GM12873 (cell line): ENCODE data around the gene UST.

ENCODE experiments used
- CTCF ChIP-seq: IDR thresholded peaks from 2 replicates; pipeline ENCODE4 v1.5.1; 2012; ENCODE audit warnings: low read depth, mild to moderate bottlenecking, moderate library complexity, low read length, control low read depth; ENCODE audit not compliant: insufficient read depth; ENCODE audit errors: missing control alignments

Gene UST

GRCh38 chr6:148771212-148771601 lies 24.4 kb downstream of the UST start:
- TF ChIP-seq CTCF: no peak

GRCh38 chr6:148771896-148772554 lies 25.2 kb downstream of the UST start:
- TF ChIP-seq CTCF: no peak

GRCh38 chr6:148775161-148775560 lies 28.3 kb downstream of the UST start:
- TF ChIP-seq CTCF: no peak

DNA sequence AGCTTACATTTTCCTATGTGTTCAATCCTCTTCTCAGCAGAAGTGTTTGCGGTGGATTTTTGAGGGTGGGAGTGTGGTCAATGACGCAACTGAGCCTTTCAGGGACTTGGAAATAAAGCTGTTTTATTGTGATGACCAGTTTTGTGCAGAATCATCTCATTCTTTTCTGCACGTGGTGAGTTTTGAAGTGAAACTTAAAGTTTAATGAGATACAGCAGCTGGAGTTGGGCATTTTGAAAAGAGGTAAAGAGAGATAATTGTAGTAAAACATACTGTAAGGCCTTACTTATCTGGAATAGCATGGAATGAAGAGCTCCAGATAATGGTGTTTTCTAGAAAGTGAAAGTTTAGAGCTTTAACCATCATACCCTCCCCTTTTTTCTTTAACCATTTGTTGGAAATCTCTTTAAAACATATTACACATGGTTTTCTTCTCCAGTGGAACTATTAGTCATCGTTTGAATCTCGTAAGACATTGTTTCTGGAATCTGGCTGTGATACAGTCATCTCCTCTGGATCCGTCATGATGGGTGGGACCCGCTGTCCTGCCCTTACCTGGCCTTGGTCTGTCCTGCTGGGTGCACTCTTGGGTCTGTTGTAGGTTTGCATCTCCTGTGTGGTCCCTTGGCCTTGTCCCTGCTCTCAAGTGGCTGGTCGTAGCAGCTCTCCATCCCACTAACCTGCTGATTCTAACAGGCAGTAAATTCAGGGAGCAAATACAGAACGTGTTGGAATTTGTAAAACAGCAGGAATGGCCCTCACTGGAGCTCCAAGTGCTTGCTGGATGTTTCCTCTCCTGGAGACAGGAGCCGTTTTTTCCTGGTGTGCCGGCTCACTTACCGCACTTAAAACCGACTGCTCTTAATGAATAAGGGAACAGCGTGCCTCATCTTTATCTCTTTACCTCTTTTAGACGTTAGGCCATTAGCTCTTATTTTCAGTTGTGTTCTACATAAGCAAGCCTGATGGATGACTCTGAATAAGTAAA lies 29.8 kb downstream of the UST start:
- no peak for TF ChIP-seq CTCF

- no peak for TF ChIP-seq CTCF
Measured at GRCh38 chr6:148779142-148779562, 32.3 kb downstream of the UST start.

DNA sequence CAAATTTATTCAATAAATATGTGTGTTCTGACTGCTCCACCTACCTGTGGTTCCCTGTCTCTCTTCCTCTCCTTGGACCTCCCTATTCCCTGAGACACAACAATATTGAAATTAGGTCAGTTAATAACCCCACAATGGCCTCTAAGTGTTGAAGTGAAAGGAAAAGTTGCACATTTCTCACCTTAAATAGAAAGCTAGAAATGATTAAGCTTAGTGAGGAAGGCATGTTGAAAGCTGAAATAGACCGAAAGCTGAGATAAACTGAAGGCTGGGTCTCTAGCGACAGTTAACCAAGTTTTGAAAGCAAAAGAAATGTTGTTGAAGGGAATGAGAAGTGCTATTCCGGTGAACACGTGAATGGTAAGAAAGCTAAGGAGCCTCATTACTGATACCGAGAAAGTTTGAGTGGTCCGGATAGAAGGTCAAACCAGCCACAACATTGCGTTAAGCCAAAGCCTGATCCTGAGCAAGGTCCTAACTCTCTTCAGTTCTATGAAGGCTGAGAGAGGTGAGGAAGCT lies 34.1 kb downstream of the UST start:
- TF ChIP-seq CTCF: no peak

GRCh38 chr6:148789948-148790347 lies 43.1 kb downstream of the UST start:
- TF ChIP-seq CTCF: no peak
